ENCODE measurements around the gene GOT1. TPM values are rescaled to one million over a fixed set of nuclear protein-coding genes. Genes with fewer than 3 reads are reported as not detected.
A peak's percentile ranks its signal among the peaks of the same experiment; 100 is the strongest.

Gene GOT1
- total RNA-seq (2014; rRNA removed; shearing (Covaris generic)), result 38.3 and 68.6 TPM in 2 replicates

- DNase-seq (ENCODE audit: low read depth), result peak; percentile 99
Observed at GRCh38 chr10:99430451-99431189, at the start of gene GOT1. Gene GOT1 (minus strand): TSS chr10:99430624. CDS start chr10:99430565, 59 bp downstream.

DNA sequence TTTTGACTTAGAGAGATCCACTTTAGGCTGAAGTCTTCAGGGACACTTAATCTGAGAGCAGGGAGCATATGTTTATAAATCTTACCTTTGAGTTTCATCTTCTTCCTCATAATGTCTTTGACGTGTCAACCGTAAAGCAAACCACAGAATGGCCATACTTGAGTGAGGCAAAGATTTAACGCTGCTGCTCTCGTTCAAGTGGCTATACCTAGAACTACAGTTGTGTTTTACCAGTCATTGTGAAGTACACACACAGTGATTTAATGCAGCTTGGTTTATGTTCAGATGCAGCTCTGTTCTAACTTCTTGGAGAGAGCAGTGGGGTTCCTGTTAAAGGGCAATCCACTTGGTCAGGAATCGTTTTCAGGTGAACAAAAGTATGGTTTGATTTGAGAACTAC, 39.9 kb upstream of the GOT1 start:
- DNase-seq (ENCODE audit: low read depth), result no peak

GRCh38 chr10:99467236-99467999, 37.0 kb upstream of the GOT1 start:
- peak; percentile 87 for DNase-seq (ENCODE audit: low read depth)

GRCh38 chr10:99466632-99467223, 36.3 kb upstream of the GOT1 start:
- no peak for DNase-seq (ENCODE audit: low read depth)

- DNase-seq (ENCODE audit: low read depth), result peak; percentile 78
Observed at GRCh38 chr10:99461230-99461629, 30.8 kb upstream of the GOT1 start.

- no peak for DNase-seq (ENCODE audit: low read depth)
Observed at GRCh38 chr10:99460070-99460469, 29.6 kb upstream of the GOT1 start.

DNA sequence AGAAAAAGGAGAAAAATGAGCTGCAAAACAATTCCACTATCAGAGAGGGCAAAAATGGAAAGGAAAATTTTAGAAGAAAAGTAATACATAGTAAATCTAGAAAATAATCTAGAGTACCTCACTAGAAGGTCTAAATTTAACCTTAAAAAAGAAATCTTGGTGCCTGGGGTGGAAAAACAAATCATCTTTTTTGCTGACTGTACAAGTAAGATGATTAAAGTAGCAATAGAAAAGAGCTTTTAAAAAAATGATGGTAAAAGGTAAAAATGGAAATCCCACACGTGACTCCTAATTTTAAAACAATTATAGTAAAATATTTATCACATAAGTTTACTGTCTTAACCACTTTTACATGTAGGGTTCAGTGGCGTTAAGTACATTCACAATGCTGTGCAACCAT, 28.8 kb upstream of the GOT1 start:
- DNase-seq (ENCODE audit: low read depth), result no peak

DNA sequence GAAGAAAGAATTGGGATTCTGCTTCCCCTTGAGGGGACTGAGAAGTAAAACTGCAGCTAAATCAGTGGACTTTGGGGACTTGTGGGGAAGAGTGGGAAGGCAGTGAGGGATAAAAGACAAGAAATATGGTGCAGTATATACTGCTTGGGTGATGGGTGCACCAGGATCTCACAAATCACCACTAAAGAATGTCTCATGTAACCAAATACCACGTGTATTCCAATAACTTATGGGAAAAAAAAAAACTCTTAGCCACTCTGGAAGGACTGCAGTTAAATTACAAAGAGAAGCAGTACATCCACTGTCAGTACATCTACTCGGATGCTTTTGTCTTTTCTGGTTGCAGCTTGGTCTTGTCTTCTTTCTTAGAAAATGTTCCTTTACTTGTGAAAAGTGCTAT, 27.4 kb upstream of the GOT1 start:
- peak; percentile 62 for DNase-seq (ENCODE audit: low read depth)

DNA sequence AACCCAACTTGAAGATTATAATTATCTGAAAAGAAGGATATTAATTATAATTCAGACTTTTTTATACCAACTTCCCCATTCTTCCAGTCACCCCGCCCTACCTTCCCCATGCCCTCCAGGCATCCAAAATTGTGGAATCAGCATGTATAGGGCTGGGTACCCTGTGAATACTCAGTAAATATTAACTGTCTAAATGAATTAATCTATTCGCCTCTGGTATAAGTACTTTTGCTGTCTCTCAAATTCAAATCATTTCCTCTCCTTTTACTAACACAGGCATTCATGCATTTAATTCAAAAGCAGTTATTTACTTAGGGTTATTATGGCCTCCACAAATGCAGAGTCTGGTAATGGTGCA, 26.5 kb upstream of the GOT1 start:
- DNase-seq (ENCODE audit: low read depth), result no peak

DNA sequence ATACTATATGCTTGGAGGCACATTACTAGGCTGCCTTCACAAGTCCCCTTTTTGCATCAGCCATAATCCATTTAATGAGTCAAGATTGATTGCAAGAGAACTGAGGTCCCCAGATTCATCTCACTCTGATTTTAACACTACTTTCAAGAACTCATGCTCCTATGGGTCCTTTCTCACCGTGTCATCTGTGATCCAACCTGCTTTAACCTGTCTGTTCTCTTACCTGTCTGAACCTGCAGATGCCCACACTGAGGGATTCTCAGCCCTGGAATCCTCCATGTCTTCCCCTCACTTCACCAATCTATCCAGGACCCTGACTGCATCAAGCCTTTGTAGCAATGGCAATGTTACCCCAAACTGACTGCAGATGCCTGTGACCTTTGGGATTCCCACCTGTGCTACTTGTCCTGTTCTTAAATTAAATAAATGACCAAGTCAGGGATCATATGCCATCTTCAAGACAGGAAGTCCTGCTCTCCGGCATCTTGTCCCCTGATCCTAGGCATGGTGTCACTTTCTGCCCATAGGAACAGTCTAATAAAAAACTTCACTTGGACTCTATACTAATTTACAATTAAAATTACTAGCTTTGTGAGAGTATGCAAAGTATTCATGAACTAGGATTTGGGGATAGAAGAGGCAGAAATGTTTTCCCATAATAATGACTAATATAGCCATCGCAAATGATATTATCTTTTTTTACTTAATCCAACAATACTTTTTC, 25.9 kb upstream of the GOT1 start:
- DNase-seq (ENCODE audit: low read depth), result no peak

- no peak for DNase-seq (ENCODE audit: low read depth)
Observed at GRCh38 chr10:99451981-99452380, 21.6 kb upstream of the GOT1 start.

DNA sequence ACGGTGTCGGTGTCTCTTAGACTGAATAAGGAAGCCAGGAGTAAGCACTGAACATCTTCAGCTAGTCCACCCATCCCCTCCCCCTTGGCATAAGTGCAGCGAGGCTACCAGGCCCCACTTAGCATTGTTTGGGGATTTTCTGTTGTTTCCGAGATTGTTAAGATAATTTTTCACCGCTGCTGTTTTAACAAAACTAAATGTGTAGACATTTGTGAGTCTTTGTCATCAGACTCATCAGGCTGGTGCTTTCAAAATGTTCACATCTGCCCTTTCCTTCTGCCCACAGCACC, 21.0 kb upstream of the GOT1 start:
- DNase-seq (ENCODE audit: low read depth), result no peak

GRCh38 chr10:99450624-99451498, 20.4 kb upstream of the GOT1 start:
- DNase-seq (ENCODE audit: low read depth), result peak; percentile 15

GRCh38 chr10:99450156-99450555, 19.7 kb upstream of the GOT1 start:
- DNase-seq (ENCODE audit: low read depth), result no peak

- no peak for DNase-seq (ENCODE audit: low read depth)
Observed at GRCh38 chr10:99449023-99449422, 18.6 kb upstream of the GOT1 start.

DNA sequence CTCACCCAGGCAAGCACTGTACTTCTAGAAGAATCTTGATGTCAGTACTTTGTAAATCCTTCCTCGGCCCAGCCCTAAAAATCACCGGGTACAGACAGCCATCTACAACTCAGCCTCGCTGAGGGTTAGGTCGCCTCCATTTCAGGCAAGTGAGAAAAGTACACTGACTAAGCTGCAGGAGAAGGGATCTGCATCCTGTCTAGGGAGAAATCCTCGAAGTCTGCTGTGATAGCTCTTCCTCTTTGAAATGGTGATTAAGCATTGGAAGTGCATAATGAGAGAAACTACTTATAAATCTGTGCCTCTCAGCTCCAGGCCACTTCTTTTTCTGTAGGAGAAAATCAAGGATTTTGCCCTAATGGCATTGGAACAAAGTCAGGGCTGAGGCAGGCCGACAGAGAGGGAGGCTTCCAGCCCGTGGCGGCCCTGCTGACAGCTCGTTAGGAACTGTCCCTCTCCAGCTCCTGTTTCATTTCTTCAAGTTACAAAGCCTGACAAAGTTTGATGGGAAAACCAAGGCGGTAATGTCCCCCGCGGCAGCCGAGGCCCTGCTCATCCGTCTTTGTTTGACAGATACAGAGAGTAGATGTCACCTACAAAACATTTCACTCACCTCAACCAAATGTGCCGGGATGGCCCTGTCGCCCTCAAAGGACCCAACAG, 14.1 kb upstream of the GOT1 start:
- no peak for DNase-seq (ENCODE audit: low read depth)

GRCh38 chr10:99443500-99443899, 13.1 kb upstream of the GOT1 start:
- DNase-seq (ENCODE audit: low read depth), result no peak

GRCh38 chr10:99442394-99442793, 12.0 kb upstream of the GOT1 start:
- no peak for DNase-seq (ENCODE audit: low read depth)

DNA sequence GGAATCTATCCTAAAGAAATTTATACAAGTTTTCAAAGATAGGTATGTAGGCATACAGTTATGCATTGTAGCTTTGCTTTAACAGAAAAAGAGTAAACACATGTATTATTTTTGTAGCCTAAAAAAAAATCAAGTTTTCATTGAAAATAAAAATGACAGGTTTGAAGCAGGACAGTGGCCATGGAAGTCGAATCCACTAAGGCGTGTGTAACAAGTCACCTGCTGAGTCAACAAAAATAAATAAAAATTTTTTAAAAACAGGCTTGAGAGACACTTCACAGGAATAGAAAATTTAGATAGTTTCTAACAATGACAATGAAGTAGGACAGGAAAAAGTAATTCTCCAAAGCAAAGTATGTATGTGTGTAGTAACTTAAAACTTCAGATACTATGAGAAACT, 8.5 kb upstream of the GOT1 start:
- no peak for DNase-seq (ENCODE audit: low read depth)

DNA sequence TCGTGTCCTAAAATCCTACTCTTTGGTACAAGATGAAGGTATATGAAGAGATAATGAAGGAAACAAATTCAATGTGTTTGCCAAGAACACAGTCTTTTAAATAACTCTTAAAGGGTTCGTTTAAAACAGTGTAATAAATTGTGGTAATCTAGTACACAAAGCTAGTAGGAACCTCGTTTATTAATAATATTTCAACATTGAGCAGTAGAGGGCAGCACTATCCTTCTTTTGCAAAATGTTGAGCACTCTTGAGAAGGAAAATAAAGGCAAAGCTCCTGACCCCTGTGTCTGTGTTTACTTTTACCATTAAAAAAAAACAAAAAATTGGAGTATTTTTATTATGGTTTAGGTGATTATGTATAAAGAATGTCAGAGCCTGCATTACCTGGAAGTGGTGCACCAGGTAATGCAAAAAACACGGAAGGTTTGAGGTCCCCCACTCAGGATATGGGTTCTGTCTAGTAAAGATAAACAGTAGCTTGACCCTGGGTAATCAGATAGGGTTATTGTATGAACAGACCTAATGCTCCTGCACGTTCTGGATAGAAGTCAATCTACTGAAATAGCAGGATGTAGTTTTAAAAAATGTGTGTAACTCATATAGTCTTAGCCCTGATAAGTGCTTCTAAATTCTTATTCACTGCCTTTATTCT, 5.7 kb upstream of the GOT1 start:
- DNase-seq (ENCODE audit: low read depth), result peak; percentile 63
